Sigmoid colon (tissue), 4 donors: ENCODE measurements around the gene SH3PXD2B.

ENCODE experiments used
- EP300 ChIP-seq, 4 donors: sonication (generic); formaldehyde crosslinking; IDR thresholded peaks; one replicate each; pipeline ENCODE4 v1.6.1; 2017; ENCODE audit warnings: antibody characterized with exemption in 4 of 4
- POLR2A ChIP-seq, 2 donors: fragments of 450-650 bp; IDR thresholded peaks; one replicate each; pipeline ENCODE4 v1.6.1; 2016; ENCODE audit warnings: antibody characterized with exemption in 2 of 2, mild to moderate bottlenecking in 2 of 2, moderate library complexity in 2 of 2
- POLR2AphosphoS5 ChIP-seq, 4 donors: sonication (generic); formaldehyde crosslinking; IDR thresholded peaks; one replicate each; pipeline ENCODE4 v1.6.1; 2017; ENCODE audit warnings: antibody characterized with exemption in 4 of 4
- TF ChIP-seq, protein P1 (sequence below), 4 experiments: fragments of 450-650 bp in 3 of 4; fragments of 200-600 bp in 1 of 4; IDR thresholded peaks; one replicate each; pipeline ENCODE4 v1.5.1; 2016 to 2019; ENCODE audit warnings: antibody characterized with exemption in 4 of 4, mild to moderate bottlenecking in 3 of 4, moderate library complexity in 2 of 4

DNA sequence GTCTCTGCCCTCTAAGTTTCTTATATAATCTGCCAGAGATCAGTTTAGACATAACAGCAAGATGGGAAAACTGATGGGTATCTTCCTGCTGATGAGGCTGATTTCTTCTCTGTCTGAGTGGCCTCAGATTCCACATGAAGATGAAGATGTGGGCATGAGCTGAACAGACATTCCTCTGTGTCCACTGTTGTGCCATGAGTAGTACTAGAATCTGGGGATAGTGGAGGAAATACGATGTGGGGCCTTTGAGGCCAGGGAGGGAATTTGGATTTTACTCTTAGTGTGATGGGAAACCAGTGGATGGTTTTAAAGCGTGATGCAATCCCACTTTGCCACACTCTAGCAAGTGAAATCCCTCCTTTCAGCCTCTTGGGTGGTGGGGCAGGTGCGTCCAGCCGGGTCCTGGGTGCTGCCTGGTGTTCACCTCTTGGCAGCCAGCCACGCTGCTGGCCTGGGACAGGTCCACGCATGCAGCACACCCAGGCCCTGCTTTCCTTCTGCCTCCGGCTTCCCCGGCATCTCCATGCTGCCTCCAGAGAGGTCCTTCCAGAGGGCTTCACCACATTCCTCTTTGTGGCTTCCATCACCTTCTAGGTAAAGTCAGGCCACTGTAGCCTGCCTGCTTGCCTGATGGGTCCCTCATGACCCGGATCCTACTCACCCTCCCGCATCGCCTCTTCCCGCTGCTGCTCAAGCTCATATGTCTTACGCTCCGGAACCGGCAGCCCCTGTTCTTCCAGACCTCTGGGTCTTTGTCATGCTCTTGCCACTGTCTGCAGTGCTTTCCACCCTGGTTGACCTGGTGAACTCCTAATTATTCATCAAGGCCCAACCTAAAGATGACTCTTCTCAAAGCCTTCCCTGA is 28.1 kb upstream of the SH3PXD2B start:
- TF ChIP-seq, protein P1, sequence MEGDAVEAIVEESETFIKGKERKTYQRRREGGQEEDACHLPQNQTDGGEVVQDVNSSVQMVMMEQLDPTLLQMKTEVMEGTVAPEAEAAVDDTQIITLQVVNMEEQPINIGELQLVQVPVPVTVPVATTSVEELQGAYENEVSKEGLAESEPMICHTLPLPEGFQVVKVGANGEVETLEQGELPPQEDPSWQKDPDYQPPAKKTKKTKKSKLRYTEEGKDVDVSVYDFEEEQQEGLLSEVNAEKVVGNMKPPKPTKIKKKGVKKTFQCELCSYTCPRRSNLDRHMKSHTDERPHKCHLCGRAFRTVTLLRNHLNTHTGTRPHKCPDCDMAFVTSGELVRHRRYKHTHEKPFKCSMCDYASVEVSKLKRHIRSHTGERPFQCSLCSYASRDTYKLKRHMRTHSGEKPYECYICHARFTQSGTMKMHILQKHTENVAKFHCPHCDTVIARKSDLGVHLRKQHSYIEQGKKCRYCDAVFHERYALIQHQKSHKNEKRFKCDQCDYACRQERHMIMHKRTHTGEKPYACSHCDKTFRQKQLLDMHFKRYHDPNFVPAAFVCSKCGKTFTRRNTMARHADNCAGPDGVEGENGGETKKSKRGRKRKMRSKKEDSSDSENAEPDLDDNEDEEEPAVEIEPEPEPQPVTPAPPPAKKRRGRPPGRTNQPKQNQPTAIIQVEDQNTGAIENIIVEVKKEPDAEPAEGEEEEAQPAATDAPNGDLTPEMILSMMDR (IDR thresholded peaks at IDR 0.05): no peak
- no peak for TF ChIP-seq POLR2A (IDR thresholded peaks at IDR 0.05)
- no peak for TF ChIP-seq POLR2AphosphoS5 (IDR thresholded peaks at IDR 0.05)
- TF ChIP-seq EP300 (IDR thresholded peaks at IDR 0.05): no peak
